ENCODE data around the gene GYPC.
A peak's percentile ranks its signal among the peaks of the same experiment; 100 is the strongest.
"Not testable (repeated sequence)": the region's sequence is repeated elsewhere in the genome, so short reads cannot be mapped to it uniquely, and the experiment has no call there.

GYPC gene

DNA sequence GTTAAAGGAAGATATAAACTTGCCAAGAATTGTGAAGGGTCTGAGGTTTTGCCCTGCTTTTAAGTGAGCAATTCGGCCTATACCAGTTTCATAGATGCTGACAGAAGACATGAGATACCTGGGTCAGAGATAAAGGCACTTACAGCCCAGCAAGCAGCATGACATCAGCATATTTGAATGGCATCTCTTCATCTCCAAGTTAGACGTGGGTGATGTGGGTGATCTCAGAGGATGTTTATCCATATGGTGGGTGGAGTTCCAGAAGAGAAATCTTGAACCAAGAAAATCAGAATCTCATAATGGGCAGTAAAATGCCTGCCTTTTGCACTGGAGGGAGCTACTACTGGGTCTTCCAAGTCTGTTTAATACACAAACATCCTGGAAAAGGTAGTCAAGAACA lies 44.7 kb downstream of the GYPC start:
- no peak for DNase-seq

DNA sequence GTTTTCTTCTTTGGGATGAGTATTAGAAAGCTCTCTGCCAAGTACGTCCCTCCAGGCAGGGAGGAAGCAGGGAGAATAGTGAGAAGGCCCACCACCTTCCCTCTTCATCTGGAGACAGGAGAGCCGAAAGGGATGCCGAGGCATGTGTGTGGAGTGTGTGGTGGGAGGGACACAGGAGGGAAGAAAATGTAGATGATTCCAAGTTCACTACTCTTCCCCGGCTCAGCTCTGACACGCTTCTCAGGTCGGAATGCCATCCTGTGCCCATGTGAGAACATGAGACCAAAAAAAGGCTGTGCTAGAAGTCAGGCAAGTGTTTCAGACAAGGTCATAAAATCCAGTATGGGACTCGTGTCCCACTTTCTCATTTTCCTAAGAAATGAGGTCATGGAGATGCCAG lies 47.4 kb downstream of the GYPC start:
- no peak for DNase-seq

DNA sequence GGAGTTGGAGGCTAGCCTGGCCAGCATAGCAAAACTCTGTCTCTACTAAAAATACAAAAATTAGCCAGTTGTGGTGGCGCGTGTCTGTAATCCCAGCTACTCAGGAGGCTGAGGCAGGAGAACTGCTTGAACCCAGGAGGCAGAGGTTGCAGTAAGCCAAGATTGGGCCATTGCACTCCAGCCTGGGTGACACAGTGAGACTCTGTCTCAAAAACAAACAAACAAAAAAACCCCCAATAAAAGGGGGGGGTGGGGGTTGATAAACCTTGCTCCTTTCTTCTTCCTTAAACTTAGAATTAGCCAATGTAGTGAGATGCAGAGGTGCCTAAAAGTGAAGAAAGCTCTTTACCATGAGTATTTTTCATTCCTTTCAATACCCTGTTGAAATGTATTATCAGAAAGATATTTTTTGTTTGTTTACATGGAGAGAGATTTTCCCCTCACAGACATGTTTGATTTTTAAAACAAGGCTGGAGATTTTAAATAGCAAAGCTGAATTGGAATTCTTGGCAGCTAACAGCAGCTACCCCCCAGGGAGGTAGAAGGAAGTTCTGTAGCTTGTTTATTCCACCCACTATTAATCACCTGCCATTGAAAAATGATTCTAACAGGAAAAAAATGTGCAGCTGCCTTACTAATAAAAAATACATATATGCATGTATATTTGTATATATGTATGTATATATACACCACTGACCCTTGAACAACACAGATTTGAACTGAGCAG lies 48.6 kb downstream of the GYPC start:
- no peak for DNase-seq

DNA sequence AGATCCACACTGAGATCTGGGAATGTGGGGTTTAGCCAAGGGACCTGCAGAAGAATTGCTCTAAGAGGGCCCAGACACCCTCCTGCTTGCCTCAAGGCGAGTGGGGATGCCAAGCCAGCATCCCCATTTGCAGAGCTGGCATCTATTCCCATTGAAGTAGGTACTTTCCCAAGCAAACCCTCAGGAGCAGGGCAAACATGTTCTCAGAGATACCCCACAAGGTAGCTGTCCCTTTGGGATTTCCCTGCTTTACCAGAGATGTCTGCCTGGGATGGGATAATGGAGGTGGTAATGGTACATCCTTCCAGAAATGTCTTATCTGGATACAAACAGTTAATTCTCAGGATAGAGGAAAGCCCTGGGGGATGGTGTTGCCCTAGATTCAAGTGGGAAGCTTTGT lies 51.2 kb downstream of the GYPC start:
- no peak for DNase-seq

DNA sequence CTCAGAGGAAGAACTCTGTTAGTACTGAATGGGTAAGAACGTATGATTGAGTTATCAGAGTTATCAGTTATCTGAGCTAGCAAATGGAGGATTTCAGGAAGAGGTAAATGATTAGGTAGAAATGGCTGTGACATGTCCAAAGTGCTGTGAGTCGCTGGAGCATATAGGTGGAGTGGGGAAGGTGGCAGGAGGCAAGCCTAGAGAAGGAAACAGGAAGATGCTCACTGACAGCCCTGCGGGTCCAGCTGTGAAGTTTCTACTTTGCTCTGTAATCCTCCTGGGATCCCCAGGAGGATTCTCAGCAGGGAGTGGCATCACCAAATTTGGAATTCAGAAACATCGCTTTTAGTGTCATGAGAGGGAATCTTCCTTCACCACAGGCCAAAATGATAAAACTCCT lies 52.0 kb downstream of the GYPC start:
- DNase-seq, result no peak

DNA sequence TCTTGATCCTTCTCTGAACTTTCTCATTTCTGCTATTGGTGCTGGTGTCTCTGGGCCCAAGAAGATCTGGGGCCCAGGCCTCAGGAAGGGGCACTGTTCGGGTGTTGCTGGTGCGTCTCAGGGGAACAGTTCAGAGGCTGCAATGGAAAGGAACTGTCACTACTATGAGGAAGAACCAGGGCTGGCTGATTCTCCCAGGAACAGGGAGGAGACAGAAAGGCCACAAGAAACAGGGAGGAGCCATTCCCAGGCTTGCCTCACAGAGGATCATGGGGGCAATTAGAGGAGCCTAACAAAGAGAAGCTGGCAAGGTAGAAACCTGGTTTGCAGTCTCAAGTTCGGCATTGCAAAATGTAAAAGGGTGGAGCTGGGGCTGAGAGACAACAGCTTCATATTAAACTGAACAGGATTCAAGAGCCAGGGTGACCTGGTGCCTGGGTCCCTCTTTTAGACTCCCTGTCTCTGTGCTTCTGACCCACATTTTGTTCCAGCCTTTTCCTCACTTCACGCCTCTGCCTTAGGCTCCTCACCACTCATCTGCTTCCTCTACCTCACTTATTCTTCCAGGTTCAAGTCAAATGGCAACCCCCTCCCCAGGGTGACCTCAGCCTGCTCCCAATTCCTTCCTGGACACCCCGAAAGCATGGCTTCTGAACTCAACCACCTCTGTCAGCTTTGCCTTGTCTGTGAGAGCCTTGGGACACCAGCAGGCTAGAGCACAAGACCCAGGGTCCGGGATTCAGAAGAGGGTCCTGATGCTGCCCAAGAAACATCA lies 58.4 kb downstream of the GYPC start:
- DNase-seq, result peak; percentile 44 to 51

DNA sequence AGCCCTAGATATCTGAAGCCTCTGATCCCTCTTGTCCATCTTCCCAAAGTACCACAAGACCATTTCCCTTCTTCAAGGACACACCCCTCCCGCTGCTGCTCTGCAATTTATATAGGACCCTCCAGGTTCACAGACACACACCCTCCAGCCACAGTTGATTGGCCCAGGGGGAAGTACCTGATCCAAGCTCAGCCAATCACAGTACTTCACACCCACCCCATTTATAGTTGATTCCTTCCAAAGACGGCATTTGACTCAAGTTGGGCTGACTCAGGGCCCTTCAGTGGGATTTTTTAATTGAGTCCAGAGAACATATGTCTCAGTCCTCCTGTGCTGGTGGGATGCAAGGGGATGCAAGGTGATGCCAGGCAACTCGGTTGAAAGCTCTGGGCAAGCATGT lies 59.2 kb downstream of the GYPC start:
- DNase-seq, result no peak

DNA sequence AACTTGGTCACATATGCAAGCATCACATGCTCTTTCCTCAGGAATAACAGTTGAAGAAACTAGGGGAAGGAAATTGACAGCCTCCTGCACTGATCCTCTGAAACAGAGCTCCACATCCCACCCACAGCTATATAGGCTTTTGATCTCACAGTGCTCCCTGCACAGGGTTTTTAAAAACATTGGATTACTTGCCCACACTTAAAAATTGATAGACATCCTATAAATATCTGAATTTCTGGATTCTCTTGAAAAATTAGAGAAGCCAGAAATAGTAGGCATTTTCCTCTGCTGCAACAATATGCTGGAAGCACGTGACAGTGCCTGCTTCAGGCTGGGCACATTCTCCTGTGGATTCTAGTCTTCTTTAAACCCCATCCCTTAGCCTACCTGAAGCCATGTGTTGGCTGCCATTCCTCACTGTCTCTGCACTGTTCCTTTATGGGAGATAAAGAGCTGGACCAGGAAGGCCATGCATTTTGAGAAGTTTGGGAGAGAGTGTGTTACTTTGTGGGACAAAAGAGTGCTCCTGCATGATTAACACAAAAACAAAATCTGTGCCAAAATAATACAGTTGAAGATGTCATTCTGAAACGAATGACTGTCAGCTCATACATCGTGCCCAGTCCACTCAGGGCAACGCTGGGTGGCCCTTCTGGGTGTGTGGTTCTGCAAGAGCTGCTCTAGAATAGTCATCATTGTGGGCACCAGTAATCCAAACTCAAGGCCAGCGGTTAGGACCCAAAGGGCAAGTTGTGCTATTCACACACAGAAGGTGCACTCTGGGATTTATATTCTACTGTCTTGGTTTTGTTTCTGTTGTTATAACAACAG lies 59.8 kb downstream of the GYPC start:
- DNase-seq, result no peak

DNA sequence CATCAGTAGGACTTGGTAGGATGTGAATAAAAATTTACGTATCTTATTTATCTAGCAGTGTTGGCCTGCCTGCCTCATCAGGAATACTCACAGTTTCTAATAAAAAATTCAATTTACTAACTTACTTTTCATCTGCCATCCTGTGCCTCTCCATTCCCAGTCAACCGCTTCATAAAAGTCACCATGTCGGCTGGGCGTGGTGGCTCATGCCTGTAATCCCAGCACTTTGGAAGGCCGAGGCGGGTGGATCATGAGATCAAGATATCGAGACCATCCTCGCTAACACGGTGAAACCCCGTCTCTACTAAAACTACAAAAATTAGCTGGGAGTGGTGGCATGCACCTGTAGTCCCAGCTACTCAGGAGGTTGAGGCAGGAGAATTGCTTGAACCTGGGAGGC lies 61.3 kb downstream of the GYPC start:
- not testable (repeated sequence) for DNase-seq

DNA sequence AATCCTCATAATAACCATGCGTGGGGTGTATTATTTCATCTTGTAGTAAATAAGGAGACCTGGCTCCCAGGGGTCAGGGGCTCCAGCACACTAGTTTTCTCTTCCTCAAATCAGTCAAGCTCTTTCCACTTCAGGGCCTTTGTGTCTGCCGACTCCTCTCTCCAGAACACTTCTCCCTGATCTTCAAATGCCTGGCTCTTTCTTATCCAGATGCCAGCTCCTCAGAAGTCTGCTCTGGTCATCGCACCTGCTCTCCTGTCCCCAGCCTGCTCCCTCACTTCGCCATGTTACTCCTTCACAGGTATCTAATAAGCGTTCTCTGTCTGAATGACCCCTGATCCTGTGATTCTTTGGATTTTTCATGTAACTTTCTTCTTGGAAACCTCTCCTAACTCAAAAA lies 62.0 kb downstream of the GYPC start:
- DNase-seq, result no peak

DNA sequence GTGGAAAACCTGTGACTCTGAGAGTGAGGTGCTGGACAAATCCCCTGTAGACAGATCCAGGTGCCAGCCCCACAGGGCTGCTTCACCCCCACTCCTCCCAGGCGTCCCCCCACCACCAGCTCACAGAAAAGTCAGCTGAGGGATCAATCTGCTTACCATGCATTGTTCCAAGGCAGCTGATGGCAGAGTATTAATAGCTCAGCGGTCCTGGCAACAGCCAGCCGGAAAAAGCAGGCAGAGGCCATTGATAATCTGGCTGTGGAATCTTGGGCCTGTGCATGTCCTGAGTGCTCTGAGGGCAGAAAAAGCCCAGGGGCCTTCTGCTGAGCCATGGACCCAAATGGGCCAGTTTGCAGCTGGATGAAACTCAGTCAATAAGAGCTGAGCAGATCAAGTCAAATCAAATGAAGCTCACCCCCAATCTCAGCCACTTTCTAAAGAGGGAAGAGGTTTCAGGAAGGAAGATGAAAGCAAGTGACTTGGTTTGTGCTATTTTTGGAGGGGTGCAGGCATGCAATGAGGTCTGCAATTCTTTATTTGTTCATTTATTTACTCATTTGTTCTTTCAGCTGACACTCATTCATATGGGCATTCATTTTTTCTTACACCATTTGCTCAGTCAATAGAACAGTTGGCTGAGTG lies 63.4 kb downstream of the GYPC start:
- DNase-seq, result peak in 1 of 2 experiments; percentile 13

DNA sequence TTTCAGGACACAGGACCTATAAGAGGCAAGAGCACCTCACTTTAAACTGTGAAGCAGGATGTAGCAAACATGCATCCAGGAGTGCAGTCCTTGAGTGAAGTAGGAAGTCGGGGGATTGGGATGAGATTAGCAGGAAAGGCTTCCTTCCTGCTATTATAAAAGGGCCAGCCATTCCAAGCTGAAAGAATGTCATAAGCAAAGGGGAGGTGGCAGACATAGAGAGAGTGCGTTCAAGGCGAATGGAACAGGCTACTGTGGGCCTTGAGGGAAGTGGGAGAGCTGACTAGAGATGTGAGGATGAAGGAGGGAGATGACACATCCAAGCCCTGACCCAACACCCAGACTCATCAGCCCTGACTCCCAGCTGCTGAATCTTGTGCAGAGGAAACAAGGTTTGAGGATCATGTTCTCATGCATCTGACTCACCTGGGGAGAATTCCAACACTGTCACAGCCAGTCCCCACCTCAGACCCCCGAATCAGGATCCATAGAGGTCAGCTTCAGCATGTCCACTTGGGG lies 63.9 kb downstream of the GYPC start:
- DNase-seq, result no peak

DNA sequence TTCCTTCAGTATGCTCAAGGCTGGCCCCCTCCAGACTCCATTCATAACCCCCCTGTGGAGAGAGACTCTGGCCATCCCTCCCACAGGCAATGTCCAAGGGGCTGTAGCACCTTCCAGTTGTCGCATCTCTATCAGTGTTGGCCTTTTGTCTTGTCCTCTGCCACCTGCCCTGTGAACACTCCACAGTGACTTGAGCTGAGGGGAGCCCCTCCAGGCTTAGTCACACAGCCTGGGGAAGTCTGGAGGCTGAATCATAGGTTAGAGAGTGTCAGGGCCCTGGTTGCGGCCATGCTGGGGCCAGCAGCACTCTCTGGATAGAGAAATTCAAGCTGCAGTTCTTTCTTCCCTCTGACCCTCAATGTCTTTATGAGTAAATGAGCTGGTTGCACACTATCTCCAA lies 64.7 kb downstream of the GYPC start:
- no peak for DNase-seq

DNA sequence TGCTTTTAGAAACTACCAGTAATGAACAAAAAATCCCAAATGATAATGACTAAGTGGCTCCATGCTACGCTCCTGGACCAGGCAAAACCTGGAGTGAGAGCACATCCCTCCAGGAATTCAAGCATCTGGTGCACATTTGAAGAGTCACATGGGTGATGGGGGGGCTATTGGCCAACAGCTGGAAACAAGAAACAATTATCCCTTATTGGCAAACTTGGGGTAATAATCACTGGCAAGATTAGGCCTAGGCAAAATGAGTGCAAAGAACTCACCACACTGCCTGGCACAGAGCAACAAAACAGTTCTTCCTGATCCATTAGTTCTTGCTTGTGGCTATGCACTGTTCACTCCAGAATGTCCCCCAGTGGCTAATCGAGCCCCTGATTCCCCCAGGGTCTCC lies 66.1 kb downstream of the GYPC start:
- no peak for DNase-seq

DNA sequence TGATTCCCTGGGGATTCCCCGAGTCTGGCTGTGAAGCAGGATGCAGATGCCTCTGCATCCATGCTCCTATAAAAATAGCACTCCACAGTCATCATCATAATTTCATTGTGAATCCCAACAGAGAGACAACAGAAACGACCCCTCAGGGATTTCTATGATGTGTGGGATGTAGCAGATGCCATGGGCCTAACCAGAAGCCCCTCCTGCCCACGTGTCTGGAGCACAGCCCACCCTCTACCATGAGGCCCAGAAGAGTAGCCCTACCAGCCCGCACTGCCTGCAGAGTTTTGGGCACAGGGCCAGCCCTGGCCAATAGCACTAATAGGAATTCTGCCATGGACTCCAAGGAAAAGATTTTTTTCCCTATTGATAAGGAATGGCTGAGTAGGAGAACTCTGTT lies 66.6 kb downstream of the GYPC start:
- no peak for DNase-seq

DNA sequence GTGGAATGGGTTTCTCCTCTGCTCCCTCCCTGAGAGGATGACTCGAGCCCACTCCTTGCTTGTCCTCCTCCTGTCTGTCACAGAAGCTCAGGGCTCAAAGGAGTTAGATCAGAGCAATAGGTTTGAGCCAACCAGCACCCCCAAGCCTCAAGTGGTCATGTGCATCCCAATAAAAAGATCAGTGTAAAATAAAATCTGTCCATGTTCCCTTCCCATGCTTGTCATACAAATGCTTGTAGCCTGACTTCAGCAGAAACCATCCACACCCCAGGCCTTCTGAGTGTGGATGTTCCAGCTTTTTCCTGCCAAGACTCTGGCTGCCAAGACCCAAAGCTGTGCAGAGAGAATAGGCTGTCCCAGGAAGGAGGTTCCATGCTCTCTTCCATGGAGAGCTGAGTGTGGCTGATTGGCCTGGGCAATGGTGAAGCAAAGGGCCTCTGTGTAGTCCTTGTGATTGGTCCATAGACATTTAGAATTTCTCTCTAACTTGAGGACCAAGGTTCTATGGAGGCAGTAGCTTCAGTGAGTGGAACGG lies 67.4 kb downstream of the GYPC start:
- DNase-seq, result no peak

DNA sequence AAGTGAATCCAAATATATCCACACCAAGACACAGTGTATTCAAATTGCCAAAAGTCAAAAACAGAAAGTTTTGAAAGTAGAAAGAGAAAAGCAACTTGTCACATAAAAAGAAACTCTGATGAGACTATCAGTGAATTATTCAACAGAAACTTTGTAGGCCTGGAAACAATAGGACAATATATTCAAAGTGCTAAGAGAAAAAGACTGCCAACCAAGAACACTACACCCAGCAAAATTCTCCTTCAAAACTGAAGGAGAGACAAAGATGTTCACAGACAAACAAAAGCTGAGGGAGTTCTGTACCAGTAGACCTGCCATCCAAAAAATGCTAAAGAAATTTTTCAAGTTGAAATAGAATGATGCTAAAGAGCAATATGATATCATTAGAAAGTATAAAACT lies 69.6 kb downstream of the GYPC start:
- DNase-seq, result no peak

DNA sequence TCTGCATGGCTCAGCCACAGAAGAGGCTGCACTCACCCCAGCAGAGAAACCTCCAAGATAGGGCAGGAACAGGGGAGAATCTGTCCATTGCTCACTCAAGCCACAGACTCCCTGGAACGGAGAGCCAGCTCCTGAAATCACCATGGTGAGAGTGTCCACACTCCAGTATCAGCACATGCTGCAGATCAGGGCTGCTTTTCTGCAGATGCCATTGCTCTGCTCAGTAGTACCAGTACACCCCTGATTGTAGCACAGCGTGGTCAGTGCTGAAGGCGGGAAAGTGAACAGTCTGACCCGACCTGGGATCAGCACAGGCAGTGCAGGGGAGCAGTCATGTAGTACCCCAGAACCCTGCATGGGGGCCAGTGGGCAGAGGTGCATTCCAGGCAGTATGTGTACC lies 73.9 kb downstream of the GYPC start:
- no peak for DNase-seq

DNA sequence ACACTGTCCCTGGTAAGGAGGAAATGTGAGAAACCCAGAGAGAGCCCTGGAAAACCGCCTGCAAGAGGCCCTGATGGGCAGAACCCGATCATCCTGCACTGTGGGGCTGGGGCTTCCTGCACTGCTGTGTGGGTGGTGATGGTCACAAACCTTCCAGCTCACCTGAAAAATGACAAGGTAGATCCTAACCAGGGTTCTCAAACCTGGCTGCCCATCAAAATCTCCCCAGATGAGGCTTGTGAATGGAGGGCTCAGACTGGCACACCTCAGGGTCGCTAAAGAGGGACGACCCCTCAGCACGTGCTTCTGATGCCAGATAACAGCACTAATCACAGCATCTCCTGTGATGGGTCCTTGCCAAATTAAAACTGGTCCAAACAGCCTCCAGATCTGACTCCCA lies 74.7 kb downstream of the GYPC start:
- DNase-seq, result no peak

DNA sequence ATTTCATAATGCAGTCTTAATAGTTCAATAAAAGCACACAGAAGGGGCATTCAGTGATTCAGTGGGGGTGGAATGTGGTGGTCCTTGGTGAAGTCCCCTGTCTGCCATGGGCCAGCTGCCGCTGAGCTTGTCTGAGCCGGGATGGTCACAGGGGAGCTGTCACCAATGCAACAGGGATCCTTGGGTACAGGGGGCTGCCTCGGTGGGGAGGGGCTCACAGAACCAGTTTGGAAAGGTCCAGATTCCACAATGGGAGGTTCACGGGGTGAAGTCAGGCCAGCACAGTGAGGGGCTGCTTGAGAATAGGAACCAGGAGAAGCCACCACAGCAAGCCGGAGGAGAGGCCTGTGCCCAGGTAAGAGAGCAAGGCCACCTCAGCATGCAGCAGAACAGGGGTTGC lies 75.4 kb downstream of the GYPC start:
- no peak for DNase-seq

DNA sequence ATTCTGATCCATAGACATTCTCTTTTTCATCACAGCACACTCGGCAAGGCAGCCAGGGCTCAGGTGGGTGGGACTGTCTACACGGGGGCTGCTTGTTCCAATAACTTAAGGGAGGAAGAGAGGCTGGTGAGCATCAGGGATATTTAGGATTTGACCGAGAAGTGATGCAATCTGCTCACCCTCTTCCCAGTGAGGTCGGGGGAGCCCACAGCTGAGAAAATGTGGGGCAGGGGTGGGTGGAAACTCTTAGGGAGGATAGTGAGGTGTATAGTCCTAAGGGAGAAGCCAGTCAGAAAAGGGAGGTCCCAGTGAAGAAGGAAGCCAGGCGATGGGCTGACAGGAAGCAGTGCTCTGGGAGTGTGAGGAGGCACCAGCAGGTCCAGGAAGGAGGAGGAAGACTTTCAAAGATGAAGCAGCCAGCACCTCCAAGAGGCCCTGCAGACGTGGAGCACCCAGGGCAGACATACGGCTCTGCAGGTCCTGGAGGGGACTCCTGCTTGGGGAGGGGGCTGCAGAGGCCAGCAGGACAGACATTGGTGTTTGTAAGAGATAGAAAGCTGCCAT lies 76.8 kb downstream of the GYPC start:
- no peak for DNase-seq

DNA sequence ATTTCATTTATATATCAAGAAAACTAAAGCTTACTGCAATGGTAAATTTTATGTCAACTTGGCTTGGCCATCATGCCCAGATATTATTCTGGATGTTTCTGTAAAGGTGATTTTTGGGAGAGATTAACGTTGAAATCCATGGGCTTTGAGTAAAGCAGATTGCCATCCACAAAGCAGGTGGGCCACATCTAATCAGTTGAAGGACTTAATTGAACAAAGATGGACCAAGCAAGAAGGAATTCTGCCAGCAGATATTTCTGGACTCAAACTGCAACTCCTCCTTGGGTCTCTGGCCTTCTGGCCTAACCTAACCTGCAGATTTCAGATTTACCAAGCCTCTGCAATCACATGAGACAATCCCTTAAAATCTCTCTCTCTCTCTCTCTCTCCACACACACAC lies 77.8 kb downstream of the GYPC start:
- no peak for DNase-seq
